NCI-H2029 (cell line): Measurements from ENCODE around the gene GOSR2.
"Not testable (repeated sequence)": the region's sequence is repeated elsewhere in the genome, so short reads cannot be mapped to it uniquely, and the experiment has no call there.

Source experiments
- DNase-seq: peaks from one replicate; lab custom pipeline; 2025; lab: John Stamatoyannopoulos, UW

GOSR2 gene

GRCh38 chr17:46930051-46930450, 7.1 kb downstream of the GOSR2 start:
- DNase-seq: no peak

GRCh38 chr17:46931596-46931995, 8.6 kb downstream of the GOSR2 start:
- no peak for DNase-seq

- no peak for DNase-seq
These were observed 12.8 kb downstream of the GOSR2 start for GRCh38 chr17:46935658-46936266.

GRCh38 chr17:46940692-46941404, 17.9 kb downstream of the GOSR2 start:
- peak; percentile 32 for DNase-seq

- DNase-seq: peak; percentile 22
These were observed 19.7 kb downstream of the GOSR2 start for GRCh38 chr17:46942441-46943217.

- DNase-seq: no peak
These were observed 20.2 kb downstream of the GOSR2 start for GRCh38 chr17:46943218-46943500.

- DNase-seq: no peak
These were observed 20.8 kb downstream of the GOSR2 start for GRCh38 chr17:46943501-46944393.

GRCh38 chr17:46944931-46945330, 22.0 kb downstream of the GOSR2 start:
- no peak for DNase-seq

- no peak for DNase-seq
These were observed 24.3 kb downstream of the GOSR2 start for GRCh38 chr17:46947216-46947615.

- DNase-seq: no peak
These were observed 25.6 kb downstream of the GOSR2 start for GRCh38 chr17:46948544-46948943.

GRCh38 chr17:46949291-46950174, 26.6 kb downstream of the GOSR2 start:
- DNase-seq: no peak

GRCh38 chr17:46950342-46950996, 27.5 kb downstream of the GOSR2 start:
- DNase-seq: no peak

GRCh38 chr17:46950997-46951621, 28.1 kb downstream of the GOSR2 start:
- DNase-seq: no peak

- no peak for DNase-seq
These were observed 28.7 kb downstream of the GOSR2 start for GRCh38 chr17:46951706-46952105.

- no peak for DNase-seq
These were observed 29.2 kb downstream of the GOSR2 start for GRCh38 chr17:46952115-46952514.

GRCh38 chr17:46953191-46953590, 30.2 kb downstream of the GOSR2 start:
- not testable (repeated sequence) for DNase-seq

- DNase-seq: no peak
These were observed 35.2 kb downstream of the GOSR2 start for GRCh38 chr17:46958041-46958591.

GRCh38 chr17:46960152-46960551, 37.2 kb downstream of the GOSR2 start:
- no peak for DNase-seq

GRCh38 chr17:46962374-46962790, 39.4 kb downstream of the GOSR2 start:
- no peak for DNase-seq

GRCh38 chr17:46963571-46963970, 40.6 kb downstream of the GOSR2 start:
- DNase-seq: no peak
